Measurements from ENCODE around the gene PAPLN.
"Not testable (repeated sequence)": the region's sequence is repeated elsewhere in the genome, so short reads cannot be mapped to it uniquely, and the experiment has no call there.

Gene PAPLN

GRCh38 chr14:73237219-73237785, at the start of gene PAPLN:
TSS of gene PAPLN (plus strand) at chr14:73237506. CDS start at chr14:73239779, 2,273 bp downstream.
- no peak for DNase-seq
- no peaks in the 10 kb centered on the region for H3K36me3 Mint-ChIP-seq (ENCODE audit: low read depth)
- peaks cover 75% of the 10 kb centered on the region for H3K27me3 Mint-ChIP-seq
- no peak for ATAC-seq
- H3K9me3 Mint-ChIP-seq: no peaks in the 10 kb centered on the region
- peak within 1 kb of the TSS; percentile 74 for H3K4me3 Mint-ChIP-seq
- no peak within 1 kb of the TSS for H3K27ac Mint-ChIP-seq
- peaks cover 18% of the 10 kb centered on the region for H3K4me1 Mint-ChIP-seq

DNA sequence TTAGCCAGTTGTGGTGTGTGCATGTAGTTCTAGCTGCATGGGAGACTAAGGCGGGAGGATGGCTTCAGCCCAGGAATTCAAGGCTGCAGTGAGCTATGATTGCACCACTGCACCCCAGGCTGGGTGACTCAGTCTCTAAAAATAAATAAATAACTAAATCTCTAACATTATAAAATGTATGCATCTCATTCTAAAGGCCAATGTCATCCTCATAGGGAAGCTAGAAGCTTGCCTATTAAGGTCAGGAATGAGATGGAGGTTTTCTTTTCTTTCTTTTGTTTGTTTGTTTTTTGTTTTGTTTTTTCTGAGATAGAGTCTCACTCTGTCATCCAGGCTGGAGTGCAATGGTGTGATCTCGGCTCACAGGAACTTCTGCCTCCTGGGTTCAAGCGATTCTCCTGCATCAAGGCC, 48.8 kb upstream of the PAPLN start:
- no peak overlapping the region for H3K27ac Mint-ChIP-seq
- H3K4me3 Mint-ChIP-seq: no peak overlapping the region
- H3K36me3 Mint-ChIP-seq (ENCODE audit: low read depth): peaks cover 12% of the 10 kb centered on the region
- DNase-seq (no peak), ATAC-seq (no peak)
- no peaks in the 10 kb centered on the region for H3K27me3 Mint-ChIP-seq
- H3K9me3 Mint-ChIP-seq: no peaks in the 10 kb centered on the region
- no peaks in the 10 kb centered on the region for H3K4me1 Mint-ChIP-seq

DNA sequence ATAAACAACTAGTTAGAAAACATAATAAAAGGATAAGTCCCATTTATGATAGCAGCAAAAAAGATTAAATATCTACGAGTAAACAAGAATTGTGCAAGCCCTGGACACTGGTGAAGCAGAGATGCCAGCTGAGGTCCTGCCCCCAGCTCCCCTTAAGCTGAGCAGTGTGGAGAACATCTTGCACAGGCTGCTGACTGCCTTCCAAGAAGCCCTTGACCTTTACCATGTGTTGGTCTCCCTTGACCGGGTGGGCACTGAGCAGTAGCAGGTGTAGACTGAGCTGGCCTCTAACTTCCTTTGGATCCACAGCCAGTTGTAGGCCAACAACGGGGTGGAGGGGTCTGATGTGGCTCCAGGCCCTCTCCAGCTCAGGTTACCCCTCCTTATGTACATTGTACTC, 47.7 kb upstream of the PAPLN start:
- DNase-seq (no peak), ATAC-seq (no peak)
- Mint-ChIP-seq H3K4me1 (no peaks in the 10 kb centered on the region), H3K4me3 (no peak overlapping the region), H3K27ac (no peak overlapping the region), H3K27me3 (no peaks in the 10 kb centered on the region), H3K36me3 (ENCODE audit: low read depth) (peaks cover 14% of the 10 kb centered on the region), H3K9me3 (no peaks in the 10 kb centered on the region)

- Mint-ChIP-seq H3K36me3 (ENCODE audit: low read depth) (peaks cover 20% of the 10 kb centered on the region), H3K27me3 (no peaks in the 10 kb centered on the region), H3K4me3 (no peak overlapping the region), H3K9me3 (no peaks in the 10 kb centered on the region), H3K4me1 (no peaks in the 10 kb centered on the region), H3K27ac (no peak overlapping the region)
- ATAC-seq (no peak), DNase-seq (no peak)
These were observed 45.9 kb upstream of the PAPLN start for GRCh38 chr14:73191441-73191840.

GRCh38 chr14:73194306-73194705, 43.0 kb upstream of the PAPLN start:
- not testable (repeated sequence) for H3K9me3 Mint-ChIP-seq, H3K27me3 Mint-ChIP-seq, H3K27ac Mint-ChIP-seq, H3K4me1 Mint-ChIP-seq, ATAC-seq, DNase-seq, H3K4me3 Mint-ChIP-seq
- H3K36me3 Mint-ChIP-seq (ENCODE audit: low read depth): peaks cover 22% of the 10 kb centered on the region

GRCh38 chr14:73198253-73198652, 39.1 kb upstream of the PAPLN start:
- Mint-ChIP-seq H3K27ac (no peak overlapping the region), H3K4me1 (no peaks in the 10 kb centered on the region), H3K27me3 (no peaks in the 10 kb centered on the region), H3K9me3 (no peaks in the 10 kb centered on the region), H3K4me3 (no peak overlapping the region), H3K36me3 (ENCODE audit: low read depth) (peaks cover 31% of the 10 kb centered on the region)
- DNase-seq (no peak), ATAC-seq (no peak)

- H3K27ac Mint-ChIP-seq: no peak overlapping the region
- no peaks in the 10 kb centered on the region for H3K4me1 Mint-ChIP-seq
- H3K36me3 Mint-ChIP-seq (ENCODE audit: low read depth): peaks cover 52% of the 10 kb centered on the region
- ATAC-seq: no peak
- DNase-seq: no peak
- no peaks in the 10 kb centered on the region for H3K27me3 Mint-ChIP-seq
- H3K4me3 Mint-ChIP-seq: no peak overlapping the region
- H3K9me3 Mint-ChIP-seq: no peaks in the 10 kb centered on the region
These were observed 33.8 kb upstream of the PAPLN start for GRCh38 chr14:73203527-73203926.

GRCh38 chr14:73207615-73208014, 29.7 kb upstream of the PAPLN start:
- no peaks in the 10 kb centered on the region for H3K27me3 Mint-ChIP-seq
- ATAC-seq (no peak), DNase-seq (no peak)
- peaks cover 46% of the 10 kb centered on the region for H3K36me3 Mint-ChIP-seq (ENCODE audit: low read depth)
- H3K4me1 Mint-ChIP-seq: no peaks in the 10 kb centered on the region
- no peaks in the 10 kb centered on the region for H3K9me3 Mint-ChIP-seq
- H3K27ac Mint-ChIP-seq: no peak overlapping the region
- no peak overlapping the region for H3K4me3 Mint-ChIP-seq

- H3K27me3 Mint-ChIP-seq: no peaks in the 10 kb centered on the region
- H3K4me1 Mint-ChIP-seq: no peaks in the 10 kb centered on the region
- no peak overlapping the region for H3K4me3 Mint-ChIP-seq
- peaks cover 50% of the 10 kb centered on the region for H3K36me3 Mint-ChIP-seq (ENCODE audit: low read depth)
- no peak for ATAC-seq
- no peak overlapping the region for H3K27ac Mint-ChIP-seq
- DNase-seq: no peak
- no peaks in the 10 kb centered on the region for H3K9me3 Mint-ChIP-seq
These were observed 28.9 kb upstream of the PAPLN start for GRCh38 chr14:73208390-73208789.

DNA sequence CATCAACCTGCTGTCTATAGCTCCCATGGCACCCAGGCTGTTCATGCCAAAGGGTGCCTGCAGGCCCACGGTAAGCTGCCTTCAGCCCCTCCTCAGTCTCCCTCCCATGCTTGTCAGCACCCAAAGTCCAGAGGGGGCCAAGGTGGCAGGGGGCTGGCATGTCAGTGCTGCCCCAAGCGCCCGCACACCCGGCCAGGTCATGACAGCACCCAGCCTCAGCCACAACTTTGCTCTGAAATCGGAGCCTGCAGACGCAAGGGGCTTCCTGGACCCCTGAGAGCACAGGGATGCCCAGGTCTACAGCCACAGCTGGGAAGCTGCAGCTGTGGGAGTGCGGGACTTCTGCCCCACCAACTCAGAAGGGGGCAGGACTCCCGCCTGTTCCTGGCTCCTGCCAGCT, 28.5 kb upstream of the PAPLN start:
- peaks cover 51% of the 10 kb centered on the region for H3K36me3 Mint-ChIP-seq (ENCODE audit: low read depth)
- no peaks in the 10 kb centered on the region for H3K4me1 Mint-ChIP-seq
- H3K4me3 Mint-ChIP-seq: no peak overlapping the region
- DNase-seq (no peak), ATAC-seq (no peak)
- no peaks in the 10 kb centered on the region for H3K27me3 Mint-ChIP-seq
- no peaks in the 10 kb centered on the region for H3K9me3 Mint-ChIP-seq
- H3K27ac Mint-ChIP-seq: no peak overlapping the region

- H3K36me3 Mint-ChIP-seq (ENCODE audit: low read depth): peaks cover 52% of the 10 kb centered on the region
- H3K27ac Mint-ChIP-seq: no peak overlapping the region
These were observed 27.4 kb upstream of the PAPLN start for GRCh38 chr14:73209953-73210352.

DNA sequence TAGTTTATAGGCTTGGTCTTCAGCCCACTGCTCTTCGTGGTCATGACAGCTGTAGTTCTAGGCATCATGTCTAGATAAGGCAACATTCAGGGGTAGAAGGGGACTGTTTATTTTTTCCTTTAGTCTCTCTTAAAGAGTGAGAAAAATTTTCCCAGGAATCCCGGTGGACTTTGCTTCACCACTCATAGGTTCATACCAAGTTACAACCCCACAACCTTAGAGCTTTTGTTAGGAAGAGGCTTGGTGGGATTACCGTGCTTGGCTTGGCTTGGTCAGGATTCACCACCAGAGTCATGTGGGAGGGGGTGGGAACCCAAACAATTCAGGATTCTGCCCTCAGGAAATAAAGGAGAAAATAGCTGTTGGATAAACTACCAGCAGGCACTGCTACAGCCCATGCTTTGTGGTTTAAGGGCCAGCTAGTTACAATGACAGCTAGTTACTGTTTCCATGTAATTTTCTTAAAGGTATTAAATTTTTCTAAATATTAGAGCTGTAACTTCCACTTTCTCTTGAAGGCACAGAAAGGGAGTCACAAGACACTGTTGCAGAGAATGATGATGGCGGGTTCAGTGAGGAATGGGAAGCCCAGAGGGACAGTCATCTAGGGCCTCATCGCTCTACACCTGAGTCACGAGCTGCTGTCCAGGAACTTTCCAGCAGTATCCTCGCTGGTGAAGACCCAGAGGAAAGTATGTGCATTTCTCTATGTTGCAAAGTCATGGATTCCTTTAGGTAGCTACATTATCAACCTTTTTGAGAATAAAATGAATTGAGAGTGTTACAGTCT, 25.9 kb upstream of the PAPLN start:
- no peaks in the 10 kb centered on the region for H3K4me1 Mint-ChIP-seq
- no peak for ATAC-seq
- no peaks in the 10 kb centered on the region for H3K9me3 Mint-ChIP-seq
- no peak overlapping the region for H3K4me3 Mint-ChIP-seq
- H3K36me3 Mint-ChIP-seq (ENCODE audit: low read depth): peaks cover 46% of the 10 kb centered on the region
- DNase-seq: no peak
- no peaks in the 10 kb centered on the region for H3K27me3 Mint-ChIP-seq
- no peak overlapping the region for H3K27ac Mint-ChIP-seq

More at GRCh38 chr14:73209953-73210352, 27.4 kb upstream of the PAPLN start:
- ATAC-seq (no peak), DNase-seq (no peak)
- Mint-ChIP-seq H3K27me3 (no peaks in the 10 kb centered on the region), H3K4me1 (no peaks in the 10 kb centered on the region), H3K9me3 (no peaks in the 10 kb centered on the region), H3K4me3 (no peak overlapping the region)

DNA sequence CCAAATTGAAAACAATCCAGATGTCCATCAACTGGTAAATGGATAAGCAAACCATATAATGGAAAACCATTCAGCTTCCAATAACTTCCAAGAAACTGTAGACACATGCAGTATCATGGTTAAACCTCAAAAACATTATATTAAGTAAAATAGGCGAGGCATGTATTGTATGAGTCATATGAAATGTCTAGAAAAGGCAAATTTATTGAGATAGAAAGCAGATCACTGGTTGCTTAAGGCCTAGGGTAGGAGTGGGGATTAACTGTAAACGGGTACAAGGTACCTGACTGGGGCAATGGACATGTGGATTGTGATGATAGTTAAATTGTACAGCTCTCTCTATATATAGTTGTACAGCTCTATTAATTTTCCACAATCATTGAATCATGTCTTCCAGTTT, 21.3 kb upstream of the PAPLN start:
- DNase-seq: no peak
- no peaks in the 10 kb centered on the region for H3K27me3 Mint-ChIP-seq
- H3K36me3 Mint-ChIP-seq (ENCODE audit: low read depth): peaks cover 43% of the 10 kb centered on the region
- no peak for ATAC-seq
- no peak overlapping the region for H3K27ac Mint-ChIP-seq
- H3K4me3 Mint-ChIP-seq: no peak overlapping the region
- no peaks in the 10 kb centered on the region for H3K9me3 Mint-ChIP-seq
- H3K4me1 Mint-ChIP-seq: no peaks in the 10 kb centered on the region

DNA sequence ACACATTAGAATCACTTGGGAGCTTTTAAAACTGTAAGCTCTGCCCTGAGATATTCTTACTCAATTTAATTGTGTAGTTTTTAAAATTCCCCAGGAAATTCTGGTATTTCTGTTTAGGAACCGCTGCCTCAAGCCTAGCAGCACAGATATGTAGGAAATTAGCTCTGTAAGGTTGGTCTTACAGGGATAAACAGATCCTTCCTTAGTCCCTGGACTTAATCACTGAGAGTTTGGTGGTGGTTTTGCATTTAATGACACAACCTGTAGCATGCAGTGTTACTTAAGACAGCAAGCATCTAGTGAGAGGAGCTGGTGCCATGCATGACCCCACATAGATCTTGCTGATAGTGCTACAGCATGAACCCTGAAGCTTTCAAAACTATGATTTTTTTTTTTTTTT, 19.9 kb upstream of the PAPLN start:
- Mint-ChIP-seq H3K9me3 (no peaks in the 10 kb centered on the region), H3K4me1 (peaks cover 2% of the 10 kb centered on the region), H3K36me3 (ENCODE audit: low read depth) (peaks cover 43% of the 10 kb centered on the region), H3K27me3 (no peaks in the 10 kb centered on the region), H3K27ac (no peak overlapping the region), H3K4me3 (no peak overlapping the region)
- DNase-seq (no peak), ATAC-seq (no peak)

DNA sequence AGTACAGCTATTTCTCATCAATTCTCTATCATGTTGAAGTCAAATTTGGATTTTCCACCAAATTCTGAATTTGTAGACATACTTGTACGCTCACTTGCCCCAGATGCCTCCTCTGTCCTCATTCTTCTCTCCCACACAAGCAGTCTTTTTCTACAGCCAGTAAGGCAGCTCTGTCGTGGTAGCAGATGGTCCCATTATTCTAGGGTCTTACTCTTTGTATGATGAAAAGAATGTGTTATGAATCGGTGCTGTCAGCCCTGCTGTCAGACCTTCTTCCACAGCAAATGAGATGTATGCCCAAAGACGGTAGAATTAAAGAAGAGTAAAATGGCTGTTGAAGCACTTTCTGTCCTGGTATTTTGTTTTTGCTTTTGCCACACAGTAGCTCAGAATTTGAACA, 17.2 kb upstream of the PAPLN start:
- Mint-ChIP-seq H3K36me3 (ENCODE audit: low read depth) (peaks cover 26% of the 10 kb centered on the region), H3K4me1 (peaks cover 5% of the 10 kb centered on the region), H3K4me3 (no peak overlapping the region), H3K9me3 (no peaks in the 10 kb centered on the region), H3K27me3 (no peaks in the 10 kb centered on the region), H3K27ac (no peak overlapping the region)
- DNase-seq (no peak), ATAC-seq (no peak)
